ENCODE data around the gene SLCO3A1.

SLCO3A1 gene

GRCh38 chr15:91861223-91861622 lies 7.7 kb downstream of the SLCO3A1 start:
- H3K4me3 ChIP-seq (ENCODE audit: low read depth in 1 of 2, low read length in 2 of 2), result no peak overlapping the region
- H3K36me3 ChIP-seq (ENCODE audit: insufficient read depth, low read length), result no peaks in the 10 kb centered on the region
- peaks cover 12% of the 10 kb centered on the region for H3K4me1 ChIP-seq (ENCODE audit: insufficient read depth, low read length)
- no peak overlapping the region for H3K9ac ChIP-seq (ENCODE audit: low read length)
- no peak overlapping the region for H3K27ac ChIP-seq (ENCODE audit: low read depth, low read length)
- H3K9me3 ChIP-seq (ENCODE audit: low read length), result no peaks in the 10 kb centered on the region
- no peaks in the 10 kb centered on the region for H3K27me3 ChIP-seq (ENCODE audit: control insufficient read depth in 1 of 2, insufficient read depth in 2 of 2, low read length in 2 of 2)

GRCh38 chr15:91862891-91863504 lies 9.5 kb downstream of the SLCO3A1 start:
- Histone ChIP-seq H3K27me3 (ENCODE audit: control insufficient read depth in 1 of 2, insufficient read depth in 2 of 2, low read length in 2 of 2) (no peaks in the 10 kb centered on the region), H3K27ac (ENCODE audit: low read depth, low read length) (no peak overlapping the region), H3K9ac (ENCODE audit: low read length) (no peak overlapping the region), H3K4me1 (ENCODE audit: insufficient read depth, low read length) (peaks cover 23% of the 10 kb centered on the region), H3K36me3 (ENCODE audit: insufficient read depth, low read length) (no peaks in the 10 kb centered on the region), H3K4me3 (ENCODE audit: low read depth in 1 of 2, low read length in 2 of 2) (no peak overlapping the region), H3K9me3 (ENCODE audit: low read length) (no peaks in the 10 kb centered on the region)

GRCh38 chr15:91863621-91864255 lies 10.2 kb downstream of the SLCO3A1 start:
- Histone ChIP-seq H3K27ac (ENCODE audit: low read depth, low read length) (no peak overlapping the region), H3K9me3 (ENCODE audit: low read length) (no peaks in the 10 kb centered on the region), H3K27me3 (ENCODE audit: control insufficient read depth in 1 of 2, insufficient read depth in 2 of 2, low read length in 2 of 2) (no peaks in the 10 kb centered on the region), H3K4me1 (ENCODE audit: insufficient read depth, low read length) (peaks cover 23% of the 10 kb centered on the region), H3K36me3 (ENCODE audit: insufficient read depth, low read length) (no peaks in the 10 kb centered on the region), H3K9ac (ENCODE audit: low read length) (no peak overlapping the region), H3K4me3 (ENCODE audit: low read depth in 1 of 2, low read length in 2 of 2) (no peak overlapping the region)

- H3K9me3 ChIP-seq (ENCODE audit: low read length), result no peaks in the 10 kb centered on the region
- no peaks in the 10 kb centered on the region for H3K36me3 ChIP-seq (ENCODE audit: insufficient read depth, low read length)
- peaks cover 23% of the 10 kb centered on the region for H3K4me1 ChIP-seq (ENCODE audit: insufficient read depth, low read length)
- H3K4me3 ChIP-seq (ENCODE audit: low read depth in 1 of 2, low read length in 2 of 2), result no peak overlapping the region
- H3K9ac ChIP-seq (ENCODE audit: low read length), result no peak overlapping the region
- no peak overlapping the region for H3K27ac ChIP-seq (ENCODE audit: low read depth, low read length)
- no peaks in the 10 kb centered on the region for H3K27me3 ChIP-seq (ENCODE audit: control insufficient read depth in 1 of 2, insufficient read depth in 2 of 2, low read length in 2 of 2)
These were observed 11.2 kb downstream of the SLCO3A1 start for GRCh38 chr15:91864664-91865063.

GRCh38 chr15:91865486-91865885 lies 12.0 kb downstream of the SLCO3A1 start:
- H3K27ac ChIP-seq (ENCODE audit: low read depth, low read length), result no peak overlapping the region

GRCh38 chr15:91865950-91866349 lies 12.4 kb downstream of the SLCO3A1 start:
- Histone ChIP-seq H3K27ac (ENCODE audit: low read depth, low read length) (no peak overlapping the region), H3K27me3 (ENCODE audit: control insufficient read depth in 1 of 2, insufficient read depth in 2 of 2, low read length in 2 of 2) (no peaks in the 10 kb centered on the region), H3K4me1 (ENCODE audit: insufficient read depth, low read length) (peaks cover 23% of the 10 kb centered on the region), H3K9me3 (ENCODE audit: low read length) (no peaks in the 10 kb centered on the region), H3K36me3 (ENCODE audit: insufficient read depth, low read length) (no peaks in the 10 kb centered on the region), H3K9ac (ENCODE audit: low read length) (no peak overlapping the region), H3K4me3 (ENCODE audit: low read depth in 1 of 2, low read length in 2 of 2) (no peak overlapping the region)

More at GRCh38 chr15:91865486-91865885, 12.0 kb downstream of the SLCO3A1 start:
- H3K4me3 ChIP-seq (ENCODE audit: low read depth in 1 of 2, low read length in 2 of 2), result no peak overlapping the region
- H3K9me3 ChIP-seq (ENCODE audit: low read length), result no peaks in the 10 kb centered on the region
- H3K4me1 ChIP-seq (ENCODE audit: insufficient read depth, low read length), result peaks cover 23% of the 10 kb centered on the region
- H3K9ac ChIP-seq (ENCODE audit: low read length), result no peak overlapping the region
- H3K36me3 ChIP-seq (ENCODE audit: insufficient read depth, low read length), result no peaks in the 10 kb centered on the region
- H3K27me3 ChIP-seq (ENCODE audit: control insufficient read depth in 1 of 2, insufficient read depth in 2 of 2, low read length in 2 of 2), result no peaks in the 10 kb centered on the region

GRCh38 chr15:91866371-91866905 lies 12.9 kb downstream of the SLCO3A1 start:
- Histone ChIP-seq H3K36me3 (ENCODE audit: insufficient read depth, low read length) (no peaks in the 10 kb centered on the region), H3K27ac (ENCODE audit: low read depth, low read length) (no peak overlapping the region), H3K9ac (ENCODE audit: low read length) (no peak overlapping the region), H3K4me1 (ENCODE audit: insufficient read depth, low read length) (peaks cover 23% of the 10 kb centered on the region), H3K9me3 (ENCODE audit: low read length) (no peaks in the 10 kb centered on the region), H3K27me3 (ENCODE audit: control insufficient read depth in 1 of 2, insufficient read depth in 2 of 2, low read length in 2 of 2) (no peaks in the 10 kb centered on the region), H3K4me3 (ENCODE audit: low read depth in 1 of 2, low read length in 2 of 2) (no peak overlapping the region)

GRCh38 chr15:91866971-91867372 lies 13.5 kb downstream of the SLCO3A1 start:
- Histone ChIP-seq H3K4me3 (ENCODE audit: low read depth in 1 of 2, low read length in 2 of 2) (no peak overlapping the region), H3K9me3 (ENCODE audit: low read length) (no peaks in the 10 kb centered on the region), H3K4me1 (ENCODE audit: insufficient read depth, low read length) (peaks cover 23% of the 10 kb centered on the region), H3K36me3 (ENCODE audit: insufficient read depth, low read length) (no peaks in the 10 kb centered on the region), H3K27me3 (ENCODE audit: control insufficient read depth in 1 of 2, insufficient read depth in 2 of 2, low read length in 2 of 2) (no peaks in the 10 kb centered on the region), H3K9ac (ENCODE audit: low read length) (no peak overlapping the region), H3K27ac (ENCODE audit: low read depth, low read length) (no peak overlapping the region)

GRCh38 chr15:91867581-91868026 lies 14.1 kb downstream of the SLCO3A1 start:
- H3K9ac ChIP-seq (ENCODE audit: low read length), result no peak overlapping the region
- H3K4me1 ChIP-seq (ENCODE audit: insufficient read depth, low read length), result peaks cover 23% of the 10 kb centered on the region
- no peaks in the 10 kb centered on the region for H3K27me3 ChIP-seq (ENCODE audit: control insufficient read depth in 1 of 2, insufficient read depth in 2 of 2, low read length in 2 of 2)
- no peak overlapping the region for H3K4me3 ChIP-seq (ENCODE audit: low read depth in 1 of 2, low read length in 2 of 2)
- no peaks in the 10 kb centered on the region for H3K36me3 ChIP-seq (ENCODE audit: insufficient read depth, low read length)
- H3K9me3 ChIP-seq (ENCODE audit: low read length), result no peaks in the 10 kb centered on the region
- H3K27ac ChIP-seq (ENCODE audit: low read depth, low read length), result no peak overlapping the region

- Histone ChIP-seq H3K4me3 (ENCODE audit: low read depth in 1 of 2, low read length in 2 of 2) (no peak overlapping the region), H3K9me3 (ENCODE audit: low read length) (no peaks in the 10 kb centered on the region), H3K4me1 (ENCODE audit: insufficient read depth, low read length) (peaks cover 13% of the 10 kb centered on the region), H3K36me3 (ENCODE audit: insufficient read depth, low read length) (no peaks in the 10 kb centered on the region), H3K27me3 (ENCODE audit: control insufficient read depth in 1 of 2, insufficient read depth in 2 of 2, low read length in 2 of 2) (no peaks in the 10 kb centered on the region), H3K27ac (ENCODE audit: low read depth, low read length) (no peak overlapping the region), H3K9ac (ENCODE audit: low read length) (no peak overlapping the region)
These were observed 17.5 kb downstream of the SLCO3A1 start for GRCh38 chr15:91870876-91871537.

- no peaks in the 10 kb centered on the region for H3K9me3 ChIP-seq (ENCODE audit: low read length)
- H3K36me3 ChIP-seq (ENCODE audit: insufficient read depth, low read length), result no peaks in the 10 kb centered on the region
- H3K4me1 ChIP-seq (ENCODE audit: insufficient read depth, low read length), result peaks cover 4% of the 10 kb centered on the region
- H3K9ac ChIP-seq (ENCODE audit: low read length), result no peak overlapping the region
- no peaks in the 10 kb centered on the region for H3K27me3 ChIP-seq (ENCODE audit: control insufficient read depth in 1 of 2, insufficient read depth in 2 of 2, low read length in 2 of 2)
- no peak overlapping the region for H3K27ac ChIP-seq (ENCODE audit: low read depth, low read length)
- H3K4me3 ChIP-seq (ENCODE audit: low read depth in 1 of 2, low read length in 2 of 2), result no peak overlapping the region
These were observed 18.3 kb downstream of the SLCO3A1 start for GRCh38 chr15:91871837-91872236.
